Subcutaneous adipose tissue (tissue), 4 donors: ENCODE data around the gene KAZN. TPM values are rescaled to one million over a fixed set of nuclear protein-coding genes. Genes with fewer than 3 reads are reported as not detected.

Experiments
- total RNA-seq, 4 donors: library from RNA; depleted of rRNA; stranded (reverse); fragments of >200 nt; gene quantifications; one replicate each; pipeline ENCODE4 v1.1.0, GENCODE V29; 2016
- TF ChIP-seq, protein P1 (sequence below): fragments of 450-650 bp; IDR thresholded peaks from one replicate; pipeline ENCODE4 v1.5.1; 2016; ENCODE audit warnings: low read depth, mild to moderate bottlenecking, control low read depth, antibody characterized with exemption, moderate library complexity

Gene KAZN
- total RNA-seq, 4 donors from 2014 or later, result 7.5 to 22.2 (median 10.4) TPM

DNA sequence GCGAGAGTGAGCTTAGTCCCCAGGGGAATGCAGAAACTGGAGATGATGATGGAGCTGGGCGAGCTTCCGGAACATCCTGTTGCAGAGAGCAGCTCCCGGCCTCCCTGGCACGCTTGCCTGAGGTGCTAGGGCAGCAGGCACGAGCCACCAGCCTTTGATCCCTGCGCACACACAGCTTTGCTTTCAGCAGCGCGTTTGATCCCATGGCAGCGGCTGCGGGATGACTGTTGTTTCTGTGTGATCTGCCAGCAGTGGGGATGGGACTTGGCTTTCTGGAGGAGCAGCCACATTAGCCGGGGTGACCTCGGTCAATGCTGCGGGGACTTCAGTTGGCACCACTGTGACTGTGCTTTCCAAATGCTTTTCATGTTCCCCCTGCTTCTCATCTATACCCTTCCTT, 193.2 kb downstream of the KAZN start:
- TF ChIP-seq, protein P1, sequence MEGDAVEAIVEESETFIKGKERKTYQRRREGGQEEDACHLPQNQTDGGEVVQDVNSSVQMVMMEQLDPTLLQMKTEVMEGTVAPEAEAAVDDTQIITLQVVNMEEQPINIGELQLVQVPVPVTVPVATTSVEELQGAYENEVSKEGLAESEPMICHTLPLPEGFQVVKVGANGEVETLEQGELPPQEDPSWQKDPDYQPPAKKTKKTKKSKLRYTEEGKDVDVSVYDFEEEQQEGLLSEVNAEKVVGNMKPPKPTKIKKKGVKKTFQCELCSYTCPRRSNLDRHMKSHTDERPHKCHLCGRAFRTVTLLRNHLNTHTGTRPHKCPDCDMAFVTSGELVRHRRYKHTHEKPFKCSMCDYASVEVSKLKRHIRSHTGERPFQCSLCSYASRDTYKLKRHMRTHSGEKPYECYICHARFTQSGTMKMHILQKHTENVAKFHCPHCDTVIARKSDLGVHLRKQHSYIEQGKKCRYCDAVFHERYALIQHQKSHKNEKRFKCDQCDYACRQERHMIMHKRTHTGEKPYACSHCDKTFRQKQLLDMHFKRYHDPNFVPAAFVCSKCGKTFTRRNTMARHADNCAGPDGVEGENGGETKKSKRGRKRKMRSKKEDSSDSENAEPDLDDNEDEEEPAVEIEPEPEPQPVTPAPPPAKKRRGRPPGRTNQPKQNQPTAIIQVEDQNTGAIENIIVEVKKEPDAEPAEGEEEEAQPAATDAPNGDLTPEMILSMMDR, result no peak

DNA sequence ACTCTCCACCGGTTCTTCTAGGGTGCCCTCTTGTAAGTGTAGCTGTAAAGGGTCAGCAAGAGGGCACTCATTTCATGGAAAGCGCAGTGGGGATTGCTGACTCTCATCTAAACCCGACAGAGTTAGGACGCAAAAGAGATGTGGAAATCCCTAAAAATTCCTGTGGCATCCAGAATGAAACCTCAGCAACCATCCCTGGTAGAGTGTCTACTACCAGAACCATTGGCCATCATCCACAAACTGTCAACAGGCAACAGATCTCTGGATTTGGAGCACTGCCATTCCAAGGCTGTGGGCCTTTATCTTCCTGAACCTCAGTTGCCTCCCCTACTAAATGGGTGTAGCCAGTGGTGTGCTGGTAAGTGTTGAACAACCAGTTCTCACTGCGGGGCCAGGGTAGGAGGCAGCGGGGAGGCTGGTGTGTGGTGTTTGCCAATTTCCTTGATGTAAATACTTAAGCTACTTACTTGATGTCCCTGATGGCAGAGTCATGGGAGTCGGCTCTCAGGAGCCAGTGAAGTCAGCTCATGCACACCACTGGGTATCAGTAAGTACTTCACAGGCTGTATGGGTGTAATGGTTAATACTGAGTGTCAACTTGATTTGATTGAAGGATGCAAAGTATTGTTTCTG, 195.8 kb downstream of the KAZN start:
- TF ChIP-seq, protein P1, result no peak

GRCh38 chr1:14794906-14795305, 196.4 kb downstream of the KAZN start:
- TF ChIP-seq, protein P1, result no peak

DNA sequence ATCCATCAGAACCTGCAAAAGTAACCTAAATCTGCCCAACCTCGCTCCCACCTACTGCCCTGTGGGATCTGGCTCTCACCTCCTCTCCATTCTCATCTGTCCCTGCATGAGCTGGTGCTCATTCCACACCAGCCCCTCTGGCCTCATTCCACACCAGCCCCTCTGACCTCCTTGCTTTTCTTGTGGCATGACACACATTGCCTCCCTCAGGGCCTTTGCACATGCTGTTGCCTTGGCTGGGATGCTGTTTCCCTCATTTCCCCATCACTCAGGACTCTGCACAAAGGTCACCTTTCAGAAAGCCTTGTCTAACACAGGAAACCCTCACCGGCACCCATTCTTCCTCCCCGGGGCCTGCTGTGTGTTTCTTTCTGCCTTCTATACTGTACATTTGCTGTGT, 197.1 kb downstream of the KAZN start:
- TF ChIP-seq, protein P1, result no peak

DNA sequence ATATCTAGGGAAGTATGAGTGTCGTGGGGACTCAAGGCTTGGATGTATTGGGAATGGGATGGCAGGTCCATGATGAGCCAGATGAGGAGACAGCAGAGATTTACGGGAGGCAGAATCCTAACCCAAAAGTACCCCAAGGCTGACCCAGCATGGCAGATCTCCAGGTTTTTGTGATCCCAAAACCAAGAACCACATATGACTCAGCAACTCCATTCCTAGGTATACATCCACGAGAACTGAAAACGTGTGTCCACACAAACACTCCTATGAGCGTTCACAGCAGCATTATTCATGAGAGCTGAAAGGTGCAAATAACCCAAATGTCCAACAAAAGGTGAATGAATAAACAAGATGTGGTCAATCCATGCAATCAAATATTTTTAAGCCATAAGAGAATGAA, 201.5 kb downstream of the KAZN start:
- TF ChIP-seq, protein P1, result no peak

DNA sequence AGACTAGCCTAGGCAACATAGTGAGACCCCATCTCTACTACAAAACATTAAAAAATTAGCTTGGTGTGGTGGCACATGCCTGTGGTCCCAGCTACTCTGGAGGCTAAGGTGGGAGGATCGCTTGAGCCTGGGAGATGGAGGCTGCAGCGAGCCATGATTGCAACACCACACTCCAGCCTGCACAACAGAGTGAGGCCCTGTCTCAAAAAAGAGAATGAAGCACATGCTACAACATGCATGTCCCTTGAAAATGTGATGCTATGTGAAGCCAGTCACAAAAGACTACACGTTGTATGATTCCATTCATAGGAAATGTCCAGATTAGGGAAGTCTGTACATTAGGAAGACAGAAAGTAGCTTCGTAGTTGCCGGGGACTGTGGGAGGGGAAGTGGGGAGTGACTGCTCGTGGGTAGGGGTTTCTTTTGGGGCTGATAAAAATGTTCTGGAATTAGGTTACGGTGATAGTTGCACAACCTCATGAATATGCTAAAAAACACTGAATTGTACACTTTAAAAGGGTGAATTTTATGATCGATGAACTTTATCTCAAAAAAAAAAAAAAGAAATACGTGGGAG, 202.1 kb downstream of the KAZN start:
- TF ChIP-seq, protein P1, result no peak

GRCh38 chr1:14803002-14803789, 204.7 kb downstream of the KAZN start:
- TF ChIP-seq, protein P1, result no peak
